ENCODE results near the gene PIGH.

PIGH gene

DNA sequence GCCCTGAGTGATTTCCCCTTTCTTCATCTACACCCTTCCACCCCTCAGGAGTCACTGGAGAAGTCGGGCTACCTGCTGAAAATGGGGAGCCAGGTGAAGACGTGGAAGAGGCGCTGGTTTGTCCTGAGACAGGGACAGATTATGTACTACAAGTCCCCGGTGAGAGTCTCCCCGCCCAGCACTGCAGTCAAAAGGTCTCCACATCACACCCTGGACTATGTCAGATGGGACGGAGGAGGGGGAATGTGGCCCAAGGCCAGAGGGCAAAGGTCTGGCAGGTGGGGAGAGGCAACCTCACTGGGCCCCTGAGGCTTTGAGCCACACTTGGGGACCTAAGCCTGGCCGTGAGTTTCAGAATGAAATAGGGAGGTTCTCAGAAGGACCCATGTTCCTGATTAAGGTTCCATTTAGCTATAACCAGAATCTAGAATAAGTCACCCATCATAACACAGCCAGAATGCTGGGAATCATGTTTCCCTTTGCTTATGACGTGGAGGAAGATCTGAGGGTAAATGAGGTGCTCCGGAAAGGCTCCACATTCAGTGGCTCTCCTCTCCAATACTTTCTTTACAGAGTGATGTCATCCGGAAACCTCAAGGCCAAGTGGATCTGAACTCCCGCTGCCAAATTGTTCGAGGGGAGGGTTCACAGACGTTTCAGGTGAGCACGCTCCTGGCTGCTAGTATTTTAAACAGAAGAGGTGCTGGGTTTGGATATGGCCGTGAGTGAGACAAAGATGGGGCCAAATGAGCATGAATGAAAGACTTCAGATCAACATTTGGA lies 26.6 kb downstream of the PIGH start:
- DNase-seq: no peak

DNA sequence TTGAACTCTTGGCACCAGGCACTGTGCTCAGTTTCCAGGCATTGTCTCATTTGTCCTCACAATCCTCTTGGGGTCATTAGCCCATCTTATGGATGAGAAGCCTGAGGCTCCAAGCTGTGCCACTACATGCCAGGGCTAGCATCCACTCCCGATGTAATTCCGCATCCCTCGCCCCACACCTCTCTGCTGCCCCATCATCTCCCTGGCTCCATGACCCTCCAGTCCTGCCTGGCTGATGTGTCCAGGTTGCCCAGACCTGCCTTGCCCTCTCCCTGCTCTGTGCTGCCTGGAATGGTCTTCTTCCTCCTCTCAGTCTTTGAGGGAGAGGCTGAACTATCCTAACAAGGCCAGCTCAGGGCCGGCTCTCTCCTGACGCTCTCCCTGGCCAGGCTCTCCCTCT lies 27.5 kb downstream of the PIGH start:
- DNase-seq: no peak

DNA sequence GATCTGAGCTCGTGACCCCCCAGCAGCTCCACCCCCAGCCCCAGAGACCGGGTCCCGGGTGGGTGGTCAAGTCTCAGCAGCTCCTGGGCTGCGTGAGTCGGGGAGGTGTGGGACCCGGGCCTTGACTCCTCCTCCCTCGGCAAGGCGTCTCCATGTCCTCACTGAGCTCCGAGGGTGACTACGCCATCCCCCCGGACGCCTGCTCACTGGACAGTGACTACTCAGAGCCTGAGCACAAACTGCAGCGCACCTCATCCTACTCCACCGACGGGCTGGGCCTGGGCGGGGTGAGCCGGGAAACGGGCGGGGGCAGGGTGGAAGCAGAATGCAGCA lies 28.1 kb downstream of the PIGH start:
- DNase-seq: no peak

DNA sequence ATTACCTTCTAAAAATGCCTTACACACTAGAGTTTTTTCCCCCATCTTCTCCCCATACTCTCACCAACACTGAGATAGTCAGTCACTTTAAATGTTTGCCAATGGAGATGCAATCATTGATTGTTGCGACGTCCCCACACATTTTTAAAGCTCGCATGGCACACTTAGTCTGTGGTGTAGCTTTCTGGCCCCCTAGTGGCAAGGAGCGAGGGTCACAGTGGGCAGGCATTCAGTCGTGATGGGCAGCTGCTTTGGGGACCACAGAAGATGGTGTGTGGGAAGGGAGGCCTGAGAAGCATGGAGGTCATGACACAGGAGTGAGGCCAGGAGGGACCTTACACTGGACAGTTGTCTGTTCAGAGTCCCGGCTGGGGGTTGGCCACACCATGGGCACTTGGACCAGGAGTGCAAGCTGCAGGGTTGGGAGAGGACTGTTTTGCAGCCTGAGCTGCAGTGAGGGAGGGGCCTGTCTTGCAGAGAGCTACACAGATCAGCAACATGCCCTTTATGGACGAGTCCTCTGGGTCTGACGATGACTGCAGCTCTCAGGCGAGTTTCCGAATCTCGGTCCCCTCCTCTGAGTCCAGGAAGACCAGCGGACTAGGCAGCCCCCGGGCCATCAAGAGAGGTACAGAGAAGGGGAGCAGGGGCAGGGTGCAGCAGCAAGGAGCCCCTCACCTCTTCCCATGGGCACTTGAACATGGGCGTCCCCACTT lies 28.6 kb downstream of the PIGH start:
- DNase-seq: peak; percentile 7 to 58 (median 45)

DNA sequence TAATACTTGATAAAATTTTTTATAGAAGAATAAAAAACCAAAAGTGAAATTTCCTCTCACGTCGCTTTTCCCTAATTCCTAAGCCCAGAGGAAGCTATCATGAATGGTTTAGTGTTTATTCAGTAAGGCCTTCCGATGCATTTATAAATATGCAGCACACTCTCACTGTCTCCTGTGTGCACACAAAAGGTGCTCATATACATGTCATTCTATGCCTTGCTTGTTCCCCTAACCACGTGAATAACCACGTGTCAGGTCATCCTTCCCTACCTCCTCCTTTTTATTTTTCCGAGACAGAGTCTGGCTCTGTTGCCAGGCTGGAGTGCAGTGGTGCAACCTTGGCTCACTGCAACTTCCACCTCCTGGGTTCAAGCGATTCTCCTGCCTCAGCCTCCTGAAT lies 29.6 kb downstream of the PIGH start:
- DNase-seq: no peak

DNA sequence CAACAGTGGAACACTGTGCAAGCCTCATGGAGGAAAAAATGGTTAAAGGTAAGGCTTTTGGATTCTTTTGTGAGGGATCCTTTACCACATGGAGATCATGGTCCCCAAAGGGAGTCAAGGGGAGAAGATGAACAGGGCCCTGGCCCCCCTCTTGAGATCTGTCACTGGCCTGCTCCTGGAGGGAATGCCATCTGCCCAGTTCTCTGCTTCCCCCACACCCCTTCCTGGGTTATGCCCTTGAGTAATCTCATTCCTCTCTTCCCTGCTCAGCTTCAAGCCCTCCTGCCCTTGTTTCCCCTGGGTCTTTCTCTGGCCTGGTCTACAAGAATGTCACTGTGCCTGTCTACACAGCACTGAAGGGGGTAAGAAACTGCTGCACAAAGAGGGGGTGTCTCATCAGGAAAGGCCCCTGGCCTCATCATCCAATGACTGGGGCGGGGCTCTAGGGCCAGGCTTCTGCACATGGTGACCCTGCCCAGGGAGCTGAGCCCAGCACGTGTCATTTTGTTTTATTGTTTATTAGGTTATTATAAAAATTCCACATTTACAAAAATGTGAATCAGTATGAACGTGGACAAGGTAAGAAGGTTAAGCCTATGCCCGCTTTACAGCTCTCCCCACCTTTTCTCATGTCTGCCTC lies 30.3 kb downstream of the PIGH start:
- no peak for DNase-seq

DNA sequence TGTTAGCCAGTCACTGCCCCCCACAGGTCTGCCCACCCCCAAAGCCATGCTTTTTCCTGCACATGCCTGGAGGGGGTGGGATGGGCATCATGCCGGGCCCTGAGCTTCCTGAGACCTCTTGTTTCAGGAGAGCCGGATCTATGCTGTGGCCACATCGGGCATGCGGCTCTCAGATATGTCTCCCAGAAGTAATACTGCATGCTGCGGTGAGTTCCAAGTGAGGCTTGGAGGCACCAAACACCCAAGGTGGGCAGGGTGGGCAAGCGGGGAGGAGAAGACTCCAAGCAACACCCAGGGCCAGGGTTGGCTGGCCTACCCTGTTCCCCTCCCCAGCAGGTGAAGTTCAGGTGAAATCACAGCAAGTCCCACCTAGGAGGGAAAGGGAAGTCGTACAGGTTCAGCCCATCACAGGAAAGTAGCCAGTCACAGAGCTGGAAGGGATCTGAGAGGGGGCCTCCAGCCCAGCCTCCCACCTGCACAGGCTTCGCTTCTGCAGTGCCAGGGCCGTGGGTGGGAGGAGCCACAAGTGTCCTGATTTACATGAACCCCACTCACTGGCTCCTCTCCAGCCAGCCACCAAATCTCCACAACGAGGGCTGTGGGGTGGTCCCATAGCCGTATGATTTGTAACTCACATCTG lies 30.9 kb downstream of the PIGH start:
- no peak for DNase-seq

DNA sequence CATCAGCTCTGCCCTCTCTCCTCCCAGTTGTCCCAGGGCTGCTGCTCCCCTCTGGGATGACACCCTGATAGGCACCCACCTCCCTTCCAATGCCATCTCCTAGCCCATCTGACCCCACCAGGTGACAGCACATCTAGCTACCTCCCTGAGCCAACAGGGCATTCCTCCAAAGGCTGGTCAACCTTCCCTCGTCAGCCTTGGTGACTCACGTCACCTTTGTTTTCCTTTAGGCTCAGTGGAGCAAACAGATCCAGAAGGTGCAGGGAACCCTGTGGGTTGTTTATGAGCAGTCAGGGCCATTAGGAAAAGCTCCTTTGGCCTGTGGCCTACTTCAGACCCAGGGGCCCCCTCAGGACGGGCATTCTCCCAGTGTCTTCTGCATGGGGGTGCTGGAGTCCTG lies 32.4 kb downstream of the PIGH start:
- no peak for DNase-seq

DNA sequence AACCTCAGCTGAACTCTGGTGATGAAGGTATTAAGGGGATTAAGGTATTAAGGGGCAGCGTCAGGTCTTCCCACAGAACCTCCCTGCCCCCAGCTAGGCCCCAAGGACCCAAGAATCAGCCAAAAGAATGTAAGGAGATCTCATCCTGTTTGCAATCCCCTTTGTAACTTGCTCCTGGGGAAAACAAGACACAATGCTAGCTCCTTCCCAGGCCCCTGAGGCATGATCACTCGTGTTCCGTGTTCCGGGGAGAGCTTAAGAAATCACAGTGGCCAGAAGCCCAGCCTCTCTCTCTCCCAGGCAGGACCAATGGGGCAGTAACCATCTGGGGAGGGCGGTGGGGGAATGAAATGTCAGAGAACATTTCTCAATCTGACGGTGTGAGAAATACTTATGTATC lies 33.2 kb downstream of the PIGH start:
- no peak for DNase-seq

DNA sequence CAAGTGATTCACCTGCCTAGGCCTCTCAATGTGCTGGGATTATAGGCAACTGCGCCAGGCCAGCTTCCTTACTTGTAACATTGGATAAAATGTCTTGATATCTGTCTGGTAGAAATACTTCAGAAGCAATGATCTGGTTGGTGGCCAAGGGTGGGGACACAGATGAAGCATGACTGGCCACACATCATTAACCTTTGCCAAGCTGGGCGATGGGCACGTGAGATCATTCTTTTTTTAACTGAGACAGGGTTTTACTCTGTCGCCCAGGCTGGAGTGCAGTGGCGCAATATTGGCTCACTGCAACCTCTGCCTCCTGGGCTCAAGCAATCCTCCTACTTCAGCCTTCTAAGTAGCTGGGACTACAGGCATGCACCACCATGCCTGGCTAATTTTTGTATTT lies 35.8 kb downstream of the PIGH start:
- no peak for DNase-seq

DNA sequence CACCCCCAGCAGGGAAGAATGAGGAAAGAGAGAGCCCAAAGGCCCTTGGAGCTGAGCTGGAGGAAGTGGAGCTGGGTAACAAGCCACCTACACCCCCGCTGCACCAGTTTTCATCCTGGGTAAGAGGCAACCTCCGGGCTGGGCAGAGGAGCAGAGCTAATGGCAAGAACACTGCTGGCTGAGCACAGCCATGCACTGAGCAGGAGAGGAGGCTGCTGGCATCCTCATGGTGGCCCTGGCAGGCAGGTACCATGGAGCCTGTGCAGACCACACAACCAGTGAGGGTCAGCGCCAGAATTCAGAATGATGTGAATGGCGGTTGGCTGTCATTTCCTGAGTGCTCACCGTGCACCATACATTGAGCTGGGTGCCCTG lies 37.3 kb downstream of the PIGH start:
- no peak for DNase-seq

DNA sequence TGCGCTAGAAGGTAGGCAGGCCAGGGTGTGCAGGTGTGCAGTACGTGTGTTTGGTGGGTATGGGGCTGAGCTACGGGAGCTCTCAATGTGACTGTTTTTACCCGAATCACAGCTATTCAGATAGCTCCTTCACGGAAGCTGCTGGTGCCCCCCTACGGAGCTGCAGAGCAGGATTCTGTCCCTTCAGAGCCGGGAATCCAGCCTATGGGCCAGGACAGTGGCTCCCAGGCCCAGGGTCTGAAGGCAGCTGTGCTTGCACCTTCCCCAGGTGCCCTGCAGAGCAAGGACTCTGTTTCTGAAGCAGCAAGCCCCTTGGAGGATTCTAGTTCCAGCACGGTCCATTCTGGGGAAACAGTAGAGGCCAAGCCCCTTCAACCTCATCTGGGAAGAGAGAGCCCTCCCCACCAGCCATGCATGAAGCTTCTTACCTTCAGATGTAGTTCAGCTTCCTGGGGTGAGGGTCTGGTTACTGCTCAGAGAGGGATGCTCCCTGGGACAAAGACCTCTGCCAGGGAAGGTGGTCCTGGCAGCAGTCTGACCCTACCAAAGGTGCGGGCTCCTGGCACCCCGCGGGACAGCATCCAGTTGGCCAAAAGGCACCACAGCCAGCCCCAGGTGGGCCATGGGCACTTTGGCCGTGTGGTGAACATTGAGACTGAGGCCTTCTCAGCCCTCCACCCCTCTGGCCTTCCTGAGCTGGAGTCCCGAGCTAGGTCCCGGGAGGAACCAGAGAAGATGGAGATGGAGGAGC lies 37.9 kb downstream of the PIGH start:
- no peak for DNase-seq

DNA sequence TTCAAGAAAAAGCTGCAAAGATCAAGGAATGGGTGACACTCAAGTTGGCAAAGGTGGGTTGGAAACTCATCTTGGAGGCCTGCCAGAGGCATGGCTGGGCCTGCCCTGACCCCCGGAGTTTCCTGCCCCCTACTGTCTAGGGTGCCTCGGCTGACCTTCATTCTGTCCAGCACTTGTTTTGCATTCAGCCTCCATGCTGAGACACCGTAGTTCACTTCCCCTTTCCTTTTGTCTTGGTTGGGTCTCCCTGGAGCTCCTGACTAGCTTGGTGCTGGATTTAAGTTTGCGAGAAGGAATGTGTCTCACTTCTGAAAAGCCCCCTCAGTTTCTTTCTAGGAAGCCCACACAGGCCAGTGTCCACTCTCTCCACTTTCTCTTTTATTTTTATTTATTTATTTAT lies 40.4 kb downstream of the PIGH start:
- no peak for DNase-seq

DNA sequence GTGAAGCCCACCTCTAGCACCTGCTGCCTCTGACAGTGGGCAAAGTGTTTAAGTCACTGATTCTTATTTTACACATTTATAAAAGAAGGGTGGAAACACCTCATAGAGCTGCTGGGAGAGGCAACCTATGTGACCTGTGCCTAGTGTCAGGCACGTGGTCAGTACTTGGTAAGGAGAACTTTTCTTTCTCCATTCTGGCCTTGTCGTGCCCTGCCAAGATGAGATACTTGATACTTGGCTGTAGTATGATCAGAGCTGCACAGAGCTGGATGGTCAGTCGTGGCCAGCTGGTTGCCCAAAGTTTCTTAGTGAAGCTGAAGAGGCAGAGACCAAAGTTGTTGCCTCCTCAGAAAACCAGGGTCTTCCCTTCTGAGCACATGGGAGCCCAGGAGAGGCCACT lies 42.4 kb downstream of the PIGH start:
- no peak for DNase-seq

DNA sequence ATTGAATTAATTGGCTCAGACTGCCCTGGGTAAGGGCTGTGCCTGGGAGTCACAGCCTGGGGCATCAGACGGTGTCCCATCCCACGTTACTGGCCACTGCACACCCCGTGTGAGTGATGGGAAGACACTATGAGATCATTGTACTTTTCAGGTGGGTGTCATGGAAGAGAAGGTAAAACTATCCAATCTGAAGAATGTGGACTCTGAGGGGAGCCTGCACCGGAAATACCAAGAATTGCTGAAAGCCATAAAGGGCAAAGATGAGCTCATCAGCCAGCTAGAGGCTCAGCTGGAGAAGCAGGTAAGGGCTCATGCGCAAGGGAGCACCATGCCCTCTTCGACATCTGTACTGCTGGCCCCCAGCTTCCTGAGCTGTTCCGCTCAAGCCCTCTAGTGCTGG lies 43.0 kb downstream of the PIGH start:
- no peak for DNase-seq

DNA sequence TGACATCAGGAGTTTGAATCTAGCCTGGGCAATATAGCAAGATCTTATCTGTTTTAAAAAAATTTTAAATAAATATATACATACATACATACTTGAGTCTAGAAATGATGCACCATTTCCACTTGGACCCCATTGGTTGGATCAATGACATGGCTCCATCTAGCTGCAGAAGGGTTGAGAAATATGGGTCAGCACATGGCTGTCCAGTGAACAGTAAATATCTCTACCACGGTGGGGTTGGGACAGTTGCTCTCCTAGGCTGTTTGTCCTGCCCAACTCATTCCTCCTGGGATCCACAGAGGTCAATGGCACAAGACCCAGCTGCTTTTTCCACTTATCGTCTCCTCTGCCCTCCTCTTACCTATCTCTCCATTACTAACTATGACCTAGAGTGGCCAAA lies 43.4 kb downstream of the PIGH start:
- DNase-seq: no peak

DNA sequence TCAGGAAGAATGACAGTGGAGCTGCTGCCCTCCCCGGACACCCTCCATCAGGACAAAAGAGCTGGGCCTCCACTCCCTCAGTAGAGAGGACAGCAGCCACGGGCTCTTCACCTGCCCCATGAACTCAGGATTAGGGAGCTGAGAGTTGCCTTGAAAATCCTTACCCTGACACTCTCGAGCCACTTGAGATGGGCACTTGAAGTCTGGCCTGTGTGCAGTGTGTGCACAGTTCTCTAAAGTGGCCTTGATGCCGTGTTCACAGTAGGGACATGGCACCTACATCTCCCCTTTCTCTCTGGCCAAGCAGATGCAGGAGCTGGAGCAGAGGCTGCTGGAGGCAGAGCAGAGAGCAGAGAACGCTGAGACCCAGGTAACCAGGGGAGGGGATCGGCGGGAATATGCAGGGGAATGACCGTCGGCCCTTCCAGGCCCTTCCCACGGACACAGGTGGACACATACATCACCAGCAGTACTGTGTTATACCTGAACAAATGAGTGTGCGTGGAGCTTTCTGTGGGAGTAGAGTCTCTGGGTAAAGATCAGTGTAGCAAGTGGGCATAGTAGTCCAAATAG lies 44.5 kb downstream of the PIGH start:
- no peak for DNase-seq

DNA sequence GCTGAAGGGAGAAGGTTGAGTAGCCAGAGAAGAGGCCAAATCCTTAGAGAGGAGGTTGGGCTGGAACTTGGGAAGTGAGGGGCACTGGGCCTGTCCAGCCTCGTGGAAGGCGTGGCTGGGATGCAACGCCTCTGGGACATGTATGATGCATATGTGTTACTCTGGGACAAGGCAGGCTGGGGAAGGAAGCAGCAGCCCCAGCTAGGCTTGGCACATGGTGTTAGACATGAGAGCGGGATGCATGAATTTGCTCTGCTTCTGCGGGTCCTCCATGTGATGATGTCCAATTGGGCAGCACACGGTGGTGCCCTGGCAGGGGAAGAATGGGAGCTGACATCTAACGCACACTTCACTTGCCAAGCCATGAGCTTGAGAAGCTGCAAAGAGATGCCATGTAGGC lies 45.7 kb downstream of the PIGH start:
- DNase-seq: no peak

DNA sequence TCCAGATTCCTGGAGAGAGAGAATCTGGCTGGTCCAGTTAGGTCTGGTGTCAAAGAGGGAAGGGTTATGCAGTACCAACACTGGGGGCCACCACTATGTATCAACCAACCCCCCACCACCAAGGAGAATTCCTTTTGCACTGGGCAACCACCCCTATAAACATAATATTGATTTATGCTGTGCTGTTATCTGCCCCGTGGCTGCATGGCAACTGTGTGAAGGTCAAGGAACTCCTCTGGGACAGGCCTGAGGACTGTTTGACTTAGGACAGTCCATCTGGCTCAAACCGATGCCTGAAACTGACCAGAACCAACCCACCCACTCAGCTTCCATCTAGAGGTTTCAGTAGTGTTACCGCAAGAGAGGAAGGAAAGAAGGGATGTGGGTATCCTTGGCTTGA lies 46.5 kb downstream of the PIGH start:
- DNase-seq: no peak

DNA sequence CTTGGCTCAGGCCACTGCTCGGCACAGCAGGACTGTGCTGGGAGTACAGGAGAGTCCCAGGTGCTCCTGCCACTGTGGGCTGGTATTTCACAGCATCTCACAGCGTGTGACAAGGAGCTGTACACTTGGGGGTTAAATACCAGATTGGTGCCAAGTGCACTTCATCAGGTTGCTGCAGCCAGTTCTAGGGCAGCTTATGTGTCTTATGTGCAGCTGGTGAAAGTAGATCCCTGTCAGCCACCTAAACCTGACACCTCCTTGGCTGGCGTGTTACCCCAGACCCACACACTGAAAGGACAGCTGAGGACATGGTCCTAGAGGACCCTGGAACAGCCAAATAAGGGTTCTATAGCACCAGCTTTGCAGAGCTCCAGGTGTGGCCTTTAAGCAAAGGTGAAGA lies 48.1 kb downstream of the PIGH start:
- no peak for DNase-seq

DNA sequence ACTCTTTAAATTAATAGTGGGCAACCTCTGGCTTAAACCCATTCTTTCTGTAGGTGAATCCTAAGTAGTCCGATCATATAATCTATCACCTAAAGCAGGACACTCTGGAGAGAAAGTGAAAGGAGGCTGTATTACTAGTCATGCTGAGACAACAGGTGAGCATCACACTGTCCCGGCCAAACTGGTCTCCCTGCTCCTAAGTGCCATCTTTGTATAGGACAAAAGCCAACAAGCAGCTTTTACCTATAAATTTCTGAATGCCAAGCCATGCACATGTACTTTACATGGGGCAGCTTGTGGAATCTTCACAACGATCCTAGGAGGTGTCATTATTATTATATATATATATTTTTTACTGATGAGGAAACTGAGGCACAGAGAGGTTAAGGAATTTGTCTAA lies 48.9 kb downstream of the PIGH start:
- no peak for DNase-seq

DNA sequence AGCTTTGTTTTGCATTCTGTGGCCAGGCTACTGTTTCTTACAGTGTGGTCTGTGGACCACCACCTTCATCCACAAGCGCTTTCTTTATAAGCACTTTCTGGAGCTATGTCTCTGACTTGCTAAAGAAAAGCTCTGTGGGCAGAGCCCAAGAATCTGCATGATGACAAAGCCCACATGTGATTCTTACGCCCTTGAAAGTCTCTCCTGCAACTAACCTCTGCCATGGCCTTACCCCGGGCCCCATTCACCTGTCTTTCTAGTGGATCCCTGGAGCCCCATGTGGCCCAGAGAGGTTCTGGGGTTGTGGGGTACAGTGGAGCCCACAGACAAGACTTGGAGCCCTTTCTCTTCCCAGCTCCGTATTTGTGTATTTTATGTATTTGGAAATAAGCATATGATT lies 50.3 kb downstream of the PIGH start:
- DNase-seq: no peak

DNA sequence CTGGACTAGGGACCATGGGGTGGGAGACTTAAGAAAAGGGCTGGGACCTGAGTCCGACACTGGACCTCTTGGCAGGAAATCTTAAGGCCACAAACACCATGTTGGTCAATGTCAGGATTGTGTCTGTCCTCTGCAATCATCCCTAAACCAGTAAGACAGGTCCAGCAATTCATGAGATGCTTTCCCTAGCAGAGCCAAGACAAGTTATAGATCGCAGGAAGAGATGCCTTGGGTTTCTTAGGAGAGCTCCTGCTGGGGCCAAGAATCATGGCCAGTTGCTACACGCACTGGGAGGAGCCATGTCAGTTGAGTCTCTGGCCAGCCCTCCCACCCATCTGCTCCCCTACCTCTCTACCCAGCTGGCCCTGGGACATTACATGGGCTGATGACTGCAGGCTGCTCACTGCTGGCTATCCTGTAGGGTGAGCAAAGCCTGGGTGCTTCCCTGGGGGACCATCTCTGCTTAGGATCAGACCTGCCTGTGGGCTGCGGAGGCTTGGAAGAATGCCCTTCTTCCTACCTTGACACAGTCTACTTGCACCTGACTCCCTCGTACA lies 52.8 kb downstream of the PIGH start:
- no peak for DNase-seq
